ENCODE data around the gene COL7A1. TPM values are rescaled to one million over a fixed set of nuclear protein-coding genes. Genes with fewer than 3 reads are reported as not detected.
"Not testable (repeated sequence)": the region's sequence is repeated elsewhere in the genome, so short reads cannot be mapped to it uniquely, and the experiment has no call there.

Gene COL7A1
- total RNA-seq, 1 donor from 2014 or later, result 28.7 TPM

GRCh38 chr3:48532271-48532976, 62.7 kb downstream of the COL7A1 start:
- Histone ChIP-seq H3K36me3 (ENCODE audit: insufficient read depth, low read length) (peaks cover 20% of the 10 kb centered on the region), H3K79me2 (ENCODE audit: insufficient read depth, low read length) (no peaks in the 10 kb centered on the region), H3K27ac (ENCODE audit: low read depth, low read length) (no peak overlapping the region), H3K4me1 (ENCODE audit: insufficient read depth, low read length) (no peaks in the 10 kb centered on the region), H3K4me3 (ENCODE audit: insufficient read depth, low read depth, low read length) (no peak overlapping the region), H2AFZ (ENCODE audit: low read depth, low read length) (no peak overlapping the region), H3K9ac (ENCODE audit: low read length) (no peak overlapping the region), H3K27me3 (ENCODE audit: insufficient read depth, low read length) (no peaks in the 10 kb centered on the region), H3K4me2 (ENCODE audit: low read length) (no peak overlapping the region), H3K9me3 (ENCODE audit: insufficient read depth, low read depth, low read length) (no peaks in the 10 kb centered on the region), H4K20me1 (ENCODE audit: insufficient read depth, low read length) (no peaks in the 10 kb centered on the region)
- DNase-seq (ENCODE audit: low read depth), result no peak
- no peaks in the 10 kb centered on the region for H3K4me1 Mint-ChIP-seq (ENCODE audit: low read depth, unreplicated experiment)
- H3K27ac Mint-ChIP-seq (ENCODE audit: unreplicated experiment), result no peak overlapping the region
- no peak for FAIRE-seq
- peaks cover 35% of the 10 kb centered on the region for H3K36me3 Mint-ChIP-seq (ENCODE audit: low read depth, unreplicated experiment)
- no peaks in the 10 kb centered on the region for H3K27me3 Mint-ChIP-seq (ENCODE audit: low read depth, unreplicated experiment)
- H3K4me3 Mint-ChIP-seq (ENCODE audit: unreplicated experiment), result no peak overlapping the region
- H3K9me3 Mint-ChIP-seq (ENCODE audit: unreplicated experiment), result no peaks in the 10 kb centered on the region
- no peak for TF ChIP-seq EZH2 (IDR thresholded peaks at IDR 0.05; ENCODE audit: insufficient read depth, low read length)
- TF ChIP-seq, protein P1, sequence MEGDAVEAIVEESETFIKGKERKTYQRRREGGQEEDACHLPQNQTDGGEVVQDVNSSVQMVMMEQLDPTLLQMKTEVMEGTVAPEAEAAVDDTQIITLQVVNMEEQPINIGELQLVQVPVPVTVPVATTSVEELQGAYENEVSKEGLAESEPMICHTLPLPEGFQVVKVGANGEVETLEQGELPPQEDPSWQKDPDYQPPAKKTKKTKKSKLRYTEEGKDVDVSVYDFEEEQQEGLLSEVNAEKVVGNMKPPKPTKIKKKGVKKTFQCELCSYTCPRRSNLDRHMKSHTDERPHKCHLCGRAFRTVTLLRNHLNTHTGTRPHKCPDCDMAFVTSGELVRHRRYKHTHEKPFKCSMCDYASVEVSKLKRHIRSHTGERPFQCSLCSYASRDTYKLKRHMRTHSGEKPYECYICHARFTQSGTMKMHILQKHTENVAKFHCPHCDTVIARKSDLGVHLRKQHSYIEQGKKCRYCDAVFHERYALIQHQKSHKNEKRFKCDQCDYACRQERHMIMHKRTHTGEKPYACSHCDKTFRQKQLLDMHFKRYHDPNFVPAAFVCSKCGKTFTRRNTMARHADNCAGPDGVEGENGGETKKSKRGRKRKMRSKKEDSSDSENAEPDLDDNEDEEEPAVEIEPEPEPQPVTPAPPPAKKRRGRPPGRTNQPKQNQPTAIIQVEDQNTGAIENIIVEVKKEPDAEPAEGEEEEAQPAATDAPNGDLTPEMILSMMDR (IDR thresholded peaks at IDR 0.05; ENCODE audit: insufficient read depth, low read depth, low read length), result no peak

- H3K27me3 ChIP-seq (ENCODE audit: insufficient read depth, low read length); H3K4me1 ChIP-seq (ENCODE audit: insufficient read depth, low read length); H3K4me2 ChIP-seq (ENCODE audit: low read length); H3K9me3 ChIP-seq (ENCODE audit: insufficient read depth, low read depth, low read length); H3K27ac Mint-ChIP-seq (ENCODE audit: unreplicated experiment); FAIRE-seq; H3K27me3 Mint-ChIP-seq (ENCODE audit: low read depth, unreplicated experiment); H3K4me1 Mint-ChIP-seq (ENCODE audit: low read depth, unreplicated experiment); H2AFZ ChIP-seq (ENCODE audit: low read depth, low read length); H3K9me3 Mint-ChIP-seq (ENCODE audit: unreplicated experiment); H3K4me3 ChIP-seq (ENCODE audit: insufficient read depth, low read depth, low read length); H3K27ac ChIP-seq (ENCODE audit: low read depth, low read length); H4K20me1 ChIP-seq (ENCODE audit: insufficient read depth, low read length); H3K4me3 Mint-ChIP-seq (ENCODE audit: unreplicated experiment); H3K9ac ChIP-seq (ENCODE audit: low read length); DNase-seq (ENCODE audit: low read depth); H3K79me2 ChIP-seq (ENCODE audit: insufficient read depth, low read length): not testable (repeated sequence)
- H3K36me3 ChIP-seq (ENCODE audit: insufficient read depth, low read length), result peaks cover 15% of the 10 kb centered on the region
- H3K36me3 Mint-ChIP-seq (ENCODE audit: low read depth, unreplicated experiment), result peaks cover 33% of the 10 kb centered on the region
These were observed 64.4 kb downstream of the COL7A1 start for GRCh38 chr3:48530701-48531100.

DNA sequence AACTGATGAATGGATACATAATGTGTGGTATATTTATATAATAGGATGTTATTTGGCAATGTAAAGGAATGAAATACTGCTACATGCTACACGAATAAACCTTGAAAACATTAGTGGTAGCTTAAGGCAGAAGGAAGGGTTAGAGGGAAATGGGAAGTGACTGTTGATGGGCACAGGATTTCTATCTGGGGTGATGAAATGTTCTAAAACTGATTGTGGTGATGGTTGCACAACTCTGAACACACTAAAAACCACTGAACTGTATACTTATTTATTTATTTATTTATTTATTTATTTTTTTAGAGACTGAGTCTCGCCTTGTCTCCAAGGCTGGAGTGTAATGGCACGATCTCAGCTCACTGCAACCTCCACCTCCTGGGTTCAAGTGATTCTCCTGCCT, 66.4 kb downstream of the COL7A1 start:
- Histone ChIP-seq H3K36me3 (ENCODE audit: insufficient read depth, low read length) (peaks cover 8% of the 10 kb centered on the region), H4K20me1 (ENCODE audit: insufficient read depth, low read length) (no peaks in the 10 kb centered on the region), H2AFZ (ENCODE audit: low read depth, low read length) (no peak overlapping the region), H3K4me3 (ENCODE audit: insufficient read depth, low read depth, low read length) (no peak overlapping the region), H3K79me2 (ENCODE audit: insufficient read depth, low read length) (no peaks in the 10 kb centered on the region), H3K9ac (ENCODE audit: low read length) (no peak overlapping the region), H3K9me3 (ENCODE audit: insufficient read depth, low read depth, low read length) (no peaks in the 10 kb centered on the region), H3K4me1 (ENCODE audit: insufficient read depth, low read length) (no peaks in the 10 kb centered on the region), H3K4me2 (ENCODE audit: low read length) (no peak overlapping the region), H3K27me3 (ENCODE audit: insufficient read depth, low read length) (no peaks in the 10 kb centered on the region), H3K27ac (ENCODE audit: low read depth, low read length) (no peak overlapping the region)
- H3K9me3 Mint-ChIP-seq (ENCODE audit: unreplicated experiment), result no peaks in the 10 kb centered on the region
- no peaks in the 10 kb centered on the region for H3K4me1 Mint-ChIP-seq (ENCODE audit: low read depth, unreplicated experiment)
- TF ChIP-seq, protein P1 (IDR thresholded peaks at IDR 0.05; ENCODE audit: insufficient read depth, low read depth, low read length), result no peak
- TF ChIP-seq EZH2 (IDR thresholded peaks at IDR 0.05; ENCODE audit: insufficient read depth, low read length), result no peak
- no peak overlapping the region for H3K4me3 Mint-ChIP-seq (ENCODE audit: unreplicated experiment)
- FAIRE-seq (no peak), DNase-seq (ENCODE audit: low read depth) (no peak)
- H3K27me3 Mint-ChIP-seq (ENCODE audit: low read depth, unreplicated experiment), result no peaks in the 10 kb centered on the region
- H3K36me3 Mint-ChIP-seq (ENCODE audit: low read depth, unreplicated experiment), result peaks cover 26% of the 10 kb centered on the region
- H3K27ac Mint-ChIP-seq (ENCODE audit: unreplicated experiment), result no peak overlapping the region
